Chondrocyte (in vitro differentiated cells): ENCODE data around the gene ACTR3C. TPM values are rescaled to one million over a fixed set of nuclear protein-coding genes. Genes with fewer than 3 reads are reported as not detected.
A peak's percentile ranks its signal among the peaks of the same experiment; 100 is the strongest.

Experiments used
- DNase-seq: peaks from one replicate; pipeline ENCODE4 v3.0.0; 2021; ENCODE audit warnings: mixed read lengths, low spot score
- H3K27ac Mint-ChIP-seq: one replicate; pipeline ENCODE4 v1.8.0; 2021; ENCODE audit warnings: mild to moderate bottlenecking, moderate library complexity, mixed read lengths; ENCODE audit not compliant: unreplicated experiment
- H3K27me3 Mint-ChIP-seq: 2 replicates; pipeline ENCODE4 v1.8.0; 2021; ENCODE audit warnings: low read depth, mixed read lengths
- H3K36me3 Mint-ChIP-seq: 2 replicates; pipeline ENCODE4 v1.8.0; 2021; ENCODE audit warnings: low read depth, mixed read lengths
- H3K4me1 Mint-ChIP-seq: 2 replicates; pipeline ENCODE4 v1.8.0; 2021; ENCODE audit warnings: low read depth, mild to moderate bottlenecking, mixed read lengths
- H3K4me3 Mint-ChIP-seq: one replicate; pipeline ENCODE4 v1.8.0; 2021; ENCODE audit warnings: mild to moderate bottlenecking, moderate library complexity, mixed read lengths; ENCODE audit not compliant: unreplicated experiment
- H3K9me3 Mint-ChIP-seq: 2 replicates; pipeline ENCODE4 v1.8.0; 2021; ENCODE audit warnings: low read depth, mixed read lengths
- total RNA-seq: library from RNA; stranded (reverse); gene quantifications from 3 replicates; pipeline ENCODE4 v1.2.1, GENCODE V29; 2021
- TF ChIP-seq, protein P1 (sequence below): fragments of 200-600 bp; sonication (generic); IDR thresholded peaks from 2 replicates; pipeline ENCODE4 v1.5.0; 2021; ENCODE audit warnings: antibody characterized with exemption, mild to moderate bottlenecking, moderate library complexity

ACTR3C gene
- total RNA-seq, 1 donor from 2014 or later: 0.25 TPM

DNA sequence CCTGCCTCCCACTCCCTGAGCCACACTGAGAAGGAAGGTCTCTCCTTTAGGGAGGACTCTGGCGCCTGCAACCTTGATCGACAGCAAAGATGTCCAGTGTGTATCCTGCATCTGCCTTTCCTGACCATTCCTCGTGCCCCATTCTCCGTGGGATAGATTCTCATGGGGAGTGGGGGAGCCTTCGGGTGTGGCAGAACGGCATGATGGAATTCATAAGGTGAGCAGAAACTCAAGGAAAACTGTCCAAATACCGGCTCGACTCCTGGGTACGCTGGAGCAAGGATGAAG, 18.7 kb upstream of the ACTR3C start:
- peaks cover 34% of the 10 kb centered on the region for H3K27me3 Mint-ChIP-seq
- peaks cover 2% of the 10 kb centered on the region for H3K36me3 Mint-ChIP-seq
- peaks cover 21% of the 10 kb centered on the region for H3K4me1 Mint-ChIP-seq
- no peak overlapping the region for H3K27ac Mint-ChIP-seq
- peak overlapping the region; percentile 9 for H3K4me3 Mint-ChIP-seq
- DNase-seq: no peak
- peaks cover 7% of the 10 kb centered on the region for H3K9me3 Mint-ChIP-seq
- TF ChIP-seq, protein P1, sequence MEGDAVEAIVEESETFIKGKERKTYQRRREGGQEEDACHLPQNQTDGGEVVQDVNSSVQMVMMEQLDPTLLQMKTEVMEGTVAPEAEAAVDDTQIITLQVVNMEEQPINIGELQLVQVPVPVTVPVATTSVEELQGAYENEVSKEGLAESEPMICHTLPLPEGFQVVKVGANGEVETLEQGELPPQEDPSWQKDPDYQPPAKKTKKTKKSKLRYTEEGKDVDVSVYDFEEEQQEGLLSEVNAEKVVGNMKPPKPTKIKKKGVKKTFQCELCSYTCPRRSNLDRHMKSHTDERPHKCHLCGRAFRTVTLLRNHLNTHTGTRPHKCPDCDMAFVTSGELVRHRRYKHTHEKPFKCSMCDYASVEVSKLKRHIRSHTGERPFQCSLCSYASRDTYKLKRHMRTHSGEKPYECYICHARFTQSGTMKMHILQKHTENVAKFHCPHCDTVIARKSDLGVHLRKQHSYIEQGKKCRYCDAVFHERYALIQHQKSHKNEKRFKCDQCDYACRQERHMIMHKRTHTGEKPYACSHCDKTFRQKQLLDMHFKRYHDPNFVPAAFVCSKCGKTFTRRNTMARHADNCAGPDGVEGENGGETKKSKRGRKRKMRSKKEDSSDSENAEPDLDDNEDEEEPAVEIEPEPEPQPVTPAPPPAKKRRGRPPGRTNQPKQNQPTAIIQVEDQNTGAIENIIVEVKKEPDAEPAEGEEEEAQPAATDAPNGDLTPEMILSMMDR: no peak

DNA sequence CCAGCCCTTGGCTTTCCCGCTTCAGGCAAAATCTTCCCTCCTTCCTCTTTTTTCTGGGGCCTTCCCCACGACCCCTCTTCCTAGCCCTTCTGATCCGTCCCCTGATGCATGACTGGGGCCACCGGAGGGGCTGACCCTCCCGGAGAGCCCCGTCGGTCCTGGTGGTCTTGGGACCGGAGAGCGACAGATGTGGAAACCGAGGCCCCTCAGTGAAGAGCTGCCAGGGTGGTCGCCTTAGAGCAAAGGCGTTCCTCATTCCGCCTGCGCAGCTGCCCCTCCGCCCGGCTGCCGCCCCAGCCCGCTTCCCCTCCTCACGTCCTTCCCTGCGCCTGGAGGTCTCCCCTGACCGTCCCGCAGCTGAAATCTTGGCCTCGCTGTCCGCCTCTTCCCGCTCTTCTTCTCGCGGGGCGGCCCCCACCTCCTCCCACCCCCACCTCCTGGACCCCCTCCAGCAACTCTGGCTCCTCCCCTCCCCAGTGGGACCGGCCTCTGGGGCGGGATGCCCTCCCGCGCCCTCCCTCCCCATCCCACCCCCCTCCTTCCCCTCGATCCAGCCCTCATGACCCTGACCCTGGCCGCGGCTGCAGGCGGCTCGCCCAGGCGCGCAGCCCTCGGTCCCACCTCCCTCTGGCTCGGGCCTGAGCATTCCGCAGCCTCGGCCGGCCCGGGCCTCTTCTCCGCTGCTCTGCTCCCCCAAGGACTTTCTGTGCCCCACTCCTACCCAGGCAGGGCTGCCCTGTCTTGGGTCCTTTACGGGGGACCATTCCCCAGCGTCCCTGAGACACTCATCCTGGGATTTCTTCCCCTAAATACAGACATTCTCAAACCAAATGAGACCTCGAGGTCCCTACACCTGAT, 18.1 kb upstream of the ACTR3C start, which contains the start of gene RARRES2:
Gene RARRES2, minus strand, starts transcription at position 367 of the 858 bp plus-strand sequence. CDS start 1,020 bp downstream, outside the sequence.
- H3K27ac Mint-ChIP-seq: no peak within 1 kb of the TSS
- peaks cover 7% of the 10 kb centered on the region for H3K9me3 Mint-ChIP-seq
- H3K27me3 Mint-ChIP-seq: peaks cover 31% of the 10 kb centered on the region
- TF ChIP-seq, protein P1: no peak
- no peak for DNase-seq
- peak within 1 kb of the TSS; percentile 19 for H3K4me3 Mint-ChIP-seq
- peaks cover 2% of the 10 kb centered on the region for H3K36me3 Mint-ChIP-seq
- peaks cover 21% of the 10 kb centered on the region for H3K4me1 Mint-ChIP-seq

DNA sequence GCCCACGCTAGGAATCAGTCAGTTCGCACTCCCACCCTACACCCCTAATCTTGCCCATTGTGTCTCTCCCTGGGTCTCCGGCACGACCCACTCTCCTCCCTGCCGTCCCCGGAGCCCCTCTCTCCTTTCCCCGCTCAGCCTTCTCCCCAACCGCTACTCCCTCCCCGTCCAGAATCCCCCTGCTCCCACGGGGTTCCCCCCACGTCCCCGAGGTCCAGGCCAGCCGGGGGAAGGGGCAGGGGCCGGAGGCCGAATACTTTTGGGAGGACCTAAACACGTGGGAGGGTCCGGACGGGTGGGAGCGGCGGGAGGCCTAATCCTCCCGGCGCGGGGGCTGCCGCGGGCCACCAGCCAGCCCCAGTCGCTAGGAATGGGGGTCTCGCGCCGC, 17.5 kb upstream of the ACTR3C start:
- no peak overlapping the region for H3K27ac Mint-ChIP-seq

DNA sequence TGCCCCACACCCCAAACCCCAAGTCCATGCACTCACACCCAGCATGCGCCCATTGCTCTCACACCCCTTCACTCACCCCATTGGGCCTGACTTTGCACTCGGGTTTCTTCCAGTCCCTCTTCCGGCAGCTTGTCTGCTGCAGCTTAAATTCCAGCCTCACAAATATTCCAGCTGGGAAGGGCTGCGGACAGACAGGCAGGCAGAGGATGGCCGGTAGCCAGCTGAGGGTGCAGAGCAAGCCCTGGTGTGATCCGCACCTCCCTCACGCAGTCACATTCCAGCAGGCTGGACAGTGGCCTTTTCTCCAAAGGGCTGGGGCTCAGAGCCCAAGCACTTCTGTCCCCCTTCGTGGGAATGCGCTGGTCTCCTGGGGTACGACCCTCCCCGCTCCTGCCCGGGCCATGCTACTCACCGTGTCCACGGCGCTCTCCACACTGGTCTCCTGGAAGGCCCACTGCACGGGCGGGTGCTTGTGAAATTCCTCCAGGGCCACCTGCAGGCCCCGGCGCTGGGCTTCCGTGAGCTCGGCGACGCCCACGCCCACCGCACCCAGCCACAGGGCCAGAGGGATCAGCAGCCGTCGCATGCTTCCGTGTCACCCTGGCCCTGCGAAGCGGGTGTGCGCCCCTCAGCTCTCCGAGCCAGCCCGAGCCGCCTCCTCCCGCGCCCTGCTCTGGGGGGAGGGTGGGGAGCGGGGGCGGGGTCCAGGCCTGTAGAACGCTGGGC, 16.8 kb upstream of the ACTR3C start:
- DNase-seq: no peak
- Mint-ChIP-seq H3K36me3 (peaks cover 2% of the 10 kb centered on the region), H3K27ac (peak overlapping the region; percentile 63), H3K4me1 (peaks cover 21% of the 10 kb centered on the region), H3K4me3 (no peak overlapping the region), H3K27me3 (peaks cover 25% of the 10 kb centered on the region), H3K9me3 (peaks cover 7% of the 10 kb centered on the region)
- TF ChIP-seq, protein P1: no peak

More for the DNA sequence above, 17.5 kb upstream of the ACTR3C start:
- Mint-ChIP-seq H3K4me3 (no peak overlapping the region), H3K9me3 (peaks cover 7% of the 10 kb centered on the region), H3K27me3 (peaks cover 25% of the 10 kb centered on the region), H3K36me3 (peaks cover 2% of the 10 kb centered on the region), H3K4me1 (peaks cover 21% of the 10 kb centered on the region)
- DNase-seq: no peak
- TF ChIP-seq, protein P1: no peak

DNA sequence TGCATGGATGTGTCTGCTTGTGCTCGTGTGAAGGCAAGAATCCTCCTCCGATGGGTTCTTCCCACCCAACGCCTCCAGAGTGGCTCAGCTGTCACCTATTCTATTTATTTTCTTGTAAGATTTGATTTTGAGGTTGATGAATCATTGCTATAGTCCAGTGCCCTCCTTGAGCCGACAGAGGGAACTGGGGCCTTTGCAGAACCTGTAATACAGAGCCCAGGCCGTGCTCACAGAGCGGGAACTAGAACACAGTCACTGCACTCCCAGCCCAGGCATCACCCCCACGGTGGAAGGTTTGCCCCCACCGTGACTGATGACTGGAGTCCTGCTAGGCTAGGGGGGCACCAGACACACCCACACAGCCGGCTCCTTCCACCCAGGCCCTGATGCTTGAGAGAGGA, 16.1 kb upstream of the ACTR3C start:
- H3K36me3 Mint-ChIP-seq: peaks cover 2% of the 10 kb centered on the region
- peaks cover 25% of the 10 kb centered on the region for H3K27me3 Mint-ChIP-seq
- H3K9me3 Mint-ChIP-seq: peaks cover 7% of the 10 kb centered on the region
- H3K27ac Mint-ChIP-seq: no peak overlapping the region
- DNase-seq: no peak
- TF ChIP-seq, protein P1: no peak
- no peak overlapping the region for H3K4me3 Mint-ChIP-seq
- peaks cover 21% of the 10 kb centered on the region for H3K4me1 Mint-ChIP-seq
